SJSA1 (cell line): Measurements from ENCODE around the gene DENND4A. TPM values are rescaled to one million over a fixed set of nuclear protein-coding genes. Genes with fewer than 3 reads are reported as not detected.
"Not testable (repeated sequence)": the region's sequence is repeated elsewhere in the genome, so short reads cannot be mapped to it uniquely, and the experiment has no call there.

ENCODE experiments used
- DNase-seq, 2 experiments: peaks; one replicate each; pipeline ENCODE4 v3.0.0-alpha.2; 2015 to 2020; ENCODE audit warnings: low spot score in 2 of 2, low read depth in 1 of 2
- H3K27ac ChIP-seq: fragments of 250-450 bp; sonication (Bioruptor Pico); 2 replicates; pipeline ENCODE4 v1.5.1; 2020; ENCODE audit warnings: mild to moderate bottlenecking, moderate library complexity
- H3K27me3 ChIP-seq: fragments of 250-450 bp; sonication (Bioruptor Pico); replicated peaks from 2 replicates; pipeline ENCODE4 v1.5.1; 2020; ENCODE audit warnings: mild to moderate bottlenecking, moderate library complexity
- H3K36me3 ChIP-seq: fragments of 250-450 bp; sonication (Bioruptor Pico); 2 replicates; pipeline ENCODE4 v1.5.1; 2020; ENCODE audit warnings: mild to moderate bottlenecking
- H3K4me1 ChIP-seq: fragments of 250-450 bp; sonication (Bioruptor Pico); replicated peaks from 2 replicates; pipeline ENCODE4 v1.6.1; 2021; ENCODE audit warnings: mild to moderate bottlenecking
- H3K4me3 ChIP-seq: fragments of 250-450 bp; sonication (Bioruptor Pico); 2 replicates; pipeline ENCODE4 v1.5.1; 2020; ENCODE audit warnings: mild to moderate bottlenecking
- H3K9me3 ChIP-seq: fragments of 250-450 bp; sonication (Bioruptor Pico); replicated peaks from 2 replicates; pipeline ENCODE4 v1.5.1; 2020; ENCODE audit warnings: mild to moderate bottlenecking
- total RNA-seq: library from RNA; depleted of rRNA; stranded (reverse); fragments of >200 nt; shearing (Covaris generic); gene quantifications from 2 replicates; pipeline ENCODE4 v1.2.3, GENCODE V29; 2014

DENND4A gene
- total RNA-seq, 1 experiment from 2014 or later = 8.9 TPM

DNA sequence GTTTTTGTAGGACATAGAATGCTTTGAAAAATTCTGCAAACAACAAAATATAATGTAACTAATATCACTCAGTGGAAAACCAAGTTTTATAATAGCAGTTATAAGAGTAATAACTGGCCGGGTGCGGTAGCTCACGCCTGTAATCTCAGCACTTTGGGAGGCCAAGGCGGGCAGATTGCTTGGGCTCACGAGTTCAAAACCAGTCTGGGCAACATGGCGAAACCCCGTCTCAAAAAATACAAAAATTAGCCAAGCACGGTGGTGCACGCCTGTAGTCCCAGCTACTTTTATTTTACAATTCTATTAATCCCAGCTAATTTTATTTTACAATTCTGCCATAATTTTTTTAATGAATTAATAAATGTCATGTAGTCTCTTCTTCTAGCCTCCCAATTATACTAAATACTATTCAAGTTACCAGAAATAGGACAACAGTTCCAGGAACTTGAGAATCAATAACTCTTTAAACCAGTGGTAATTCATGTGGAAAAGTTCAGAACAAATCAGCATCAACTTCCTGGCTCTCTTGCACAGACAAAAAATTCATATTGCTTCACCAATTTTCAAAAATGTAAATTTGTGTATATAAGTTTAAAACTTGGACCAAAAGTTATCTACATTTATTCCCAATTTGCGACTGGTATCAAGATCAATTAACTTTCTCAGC lies 2.2 kb downstream of the DENND4A start:
- H3K4me3 ChIP-seq = no peak overlapping the region

DNA sequence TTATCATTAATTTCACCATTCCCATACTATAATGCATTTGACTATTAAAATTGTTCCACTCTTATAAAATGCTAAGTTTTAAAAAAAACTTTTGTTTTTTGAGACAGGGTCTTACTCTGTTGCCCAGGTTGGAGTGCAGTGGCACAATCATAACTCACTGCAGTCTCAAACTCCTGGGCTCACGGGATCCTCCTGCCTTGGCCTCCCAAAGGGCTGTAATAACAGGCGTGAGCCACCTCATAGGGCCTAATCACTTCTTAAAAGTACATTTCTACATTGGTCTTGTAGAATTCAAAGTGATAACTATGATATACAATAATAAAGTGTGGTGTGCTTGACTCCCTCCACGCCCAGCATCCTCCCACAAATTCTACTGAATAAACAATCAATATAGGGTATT lies 3.0 kb downstream of the DENND4A start:
- Histone ChIP-seq H3K36me3 (no peaks in the 10 kb centered on the region), H3K4me3 (no peak overlapping the region), H3K4me1 (peaks cover 14% of the 10 kb centered on the region), H3K27ac (no peak overlapping the region), H3K27me3 (no peaks in the 10 kb centered on the region), H3K9me3 (no peaks in the 10 kb centered on the region)
- no peak for DNase-seq

More for the DNA sequence above, 2.2 kb downstream of the DENND4A start:
- no peaks in the 10 kb centered on the region for H3K27me3 ChIP-seq
- no peak overlapping the region for H3K27ac ChIP-seq
- peaks cover 14% of the 10 kb centered on the region for H3K4me1 ChIP-seq
- no peaks in the 10 kb centered on the region for H3K9me3 ChIP-seq
- H3K36me3 ChIP-seq = no peaks in the 10 kb centered on the region
- no peak for DNase-seq

DNA sequence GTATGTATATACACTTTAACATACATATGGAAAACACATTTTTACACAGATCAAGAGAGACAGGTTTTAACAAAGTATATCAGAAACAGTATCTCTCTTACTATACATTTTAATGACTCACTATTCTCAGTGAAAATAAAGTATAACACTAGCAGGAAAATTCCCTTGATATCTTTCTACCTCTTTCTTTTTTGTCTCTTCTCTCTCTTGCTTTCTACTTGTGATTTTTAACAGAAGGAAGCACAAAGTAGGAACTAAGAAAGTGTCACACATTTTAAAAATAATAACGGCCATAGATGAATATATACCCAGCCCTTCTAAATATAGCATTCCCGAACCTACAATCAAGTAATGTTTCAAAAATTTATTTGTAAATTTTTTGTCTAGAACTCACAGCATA lies 4.8 kb downstream of the DENND4A start:
- H3K27ac ChIP-seq = no peak overlapping the region
- H3K36me3 ChIP-seq = no peaks in the 10 kb centered on the region
- DNase-seq = no peak
- H3K4me3 ChIP-seq = no peak overlapping the region
- no peaks in the 10 kb centered on the region for H3K9me3 ChIP-seq
- peaks cover 9% of the 10 kb centered on the region; the same call in 1 of the 2 replicates for H3K4me1 ChIP-seq
- H3K27me3 ChIP-seq = no peaks in the 10 kb centered on the region

- H3K27ac ChIP-seq = no peak overlapping the region
- H3K4me3 ChIP-seq = no peak overlapping the region
- H3K27me3 ChIP-seq = no peaks in the 10 kb centered on the region
- no peaks in the 10 kb centered on the region for H3K36me3 ChIP-seq
- no peaks in the 10 kb centered on the region for H3K9me3 ChIP-seq
- 0 out of 2 replicates have a peak, but pooled peaks cover 3% of the 10 kb centered on the region for H3K4me1 ChIP-seq
- DNase-seq = no peak
These were observed 6.9 kb downstream of the DENND4A start for GRCh38 chr15:65785151-65785550.

- DNase-seq = no peak
- Histone ChIP-seq H3K9me3 (no peaks in the 10 kb centered on the region), H3K4me3 (no peak overlapping the region), H3K27me3 (no peaks in the 10 kb centered on the region), H3K27ac (no peak overlapping the region), H3K36me3 (no peaks in the 10 kb centered on the region), H3K4me1 (0 out of 2 replicates have a peak, but pooled peaks cover 3% of the 10 kb centered on the region)
These were observed 8.2 kb downstream of the DENND4A start for GRCh38 chr15:65783872-65784271.

DNA sequence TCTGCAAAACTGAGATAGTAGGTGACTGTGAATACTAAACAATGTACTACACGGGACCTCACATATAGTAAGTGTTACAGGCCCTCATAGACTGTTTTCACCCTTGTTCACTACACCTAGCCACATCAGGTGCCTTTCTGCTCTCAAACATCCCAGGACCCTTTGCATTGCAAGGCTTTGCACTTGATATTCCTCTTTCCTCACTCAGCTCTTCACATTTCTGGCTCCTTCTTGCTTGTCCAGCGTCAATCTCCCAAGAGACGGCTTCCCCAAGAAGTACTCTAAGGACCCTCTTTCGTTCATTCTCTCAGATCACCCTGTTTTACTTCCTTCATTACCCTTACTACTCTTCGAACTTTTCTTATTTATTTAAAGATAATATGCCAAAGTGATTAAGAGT lies 10.0 kb downstream of the DENND4A start:
- H3K27ac ChIP-seq = no peak overlapping the region
- no peaks in the 10 kb centered on the region for H3K36me3 ChIP-seq
- no peaks in the 10 kb centered on the region for H3K9me3 ChIP-seq
- H3K4me3 ChIP-seq = no peak overlapping the region
- no peaks in the 10 kb centered on the region for H3K27me3 ChIP-seq
- DNase-seq = no peak
- no peaks in the 10 kb centered on the region for H3K4me1 ChIP-seq

GRCh38 chr15:65778701-65779100 lies 13.4 kb downstream of the DENND4A start:
- not testable (repeated sequence) for H3K36me3 ChIP-seq, H3K27ac ChIP-seq, DNase-seq, H3K27me3 ChIP-seq, H3K9me3 ChIP-seq, H3K4me1 ChIP-seq, H3K4me3 ChIP-seq

DNA sequence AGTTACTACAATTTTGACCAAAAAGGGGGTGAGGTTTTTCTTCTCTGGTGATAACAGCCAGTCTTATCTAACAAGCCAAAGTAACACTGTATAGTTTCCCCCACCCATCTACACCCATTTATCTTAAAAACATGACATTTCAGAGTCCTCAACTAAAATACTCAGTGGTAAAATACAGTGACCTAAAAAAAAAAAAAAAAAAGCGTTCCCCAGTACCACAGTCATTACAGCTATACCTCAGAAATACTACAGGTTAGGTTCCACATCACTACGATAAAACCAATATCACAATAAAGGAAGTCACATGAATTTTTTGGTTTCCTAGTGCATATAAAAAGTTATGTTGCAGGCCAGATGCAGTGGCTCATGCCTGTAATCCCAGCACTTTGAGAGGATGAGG lies 13.8 kb downstream of the DENND4A start:
- Histone ChIP-seq H3K4me3 (no peak overlapping the region), H3K27me3 (no peaks in the 10 kb centered on the region), H3K4me1 (no peaks in the 10 kb centered on the region), H3K9me3 (no peaks in the 10 kb centered on the region), H3K27ac (no peak overlapping the region), H3K36me3 (no peaks in the 10 kb centered on the region)
- DNase-seq = no peak

DNA sequence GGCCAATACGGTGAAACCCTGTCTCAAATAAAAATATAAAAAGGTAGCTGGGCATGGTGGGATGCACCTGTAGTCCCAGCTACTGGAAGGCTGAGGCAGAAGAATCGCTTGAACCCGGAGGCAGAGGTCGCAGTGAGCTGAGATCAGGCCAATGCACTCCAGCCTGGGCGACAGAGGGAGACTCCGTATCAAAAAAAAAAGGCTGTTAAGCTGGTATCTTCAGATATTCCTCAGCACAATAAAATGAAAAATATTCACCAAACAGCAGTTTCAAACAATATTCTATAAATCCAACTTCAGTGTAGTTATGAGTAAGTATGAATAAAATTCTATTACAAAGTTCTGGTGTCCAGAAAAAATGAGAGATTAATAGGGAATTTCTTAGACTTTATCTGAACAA lies 14.2 kb downstream of the DENND4A start:
- DNase-seq = no peak
- Histone ChIP-seq H3K27ac (no peak overlapping the region), H3K4me1 (no peaks in the 10 kb centered on the region), H3K36me3 (no peaks in the 10 kb centered on the region), H3K27me3 (no peaks in the 10 kb centered on the region), H3K9me3 (no peaks in the 10 kb centered on the region), H3K4me3 (no peak overlapping the region)

- no peaks in the 10 kb centered on the region for H3K4me1 ChIP-seq
- H3K9me3 ChIP-seq = no peaks in the 10 kb centered on the region
- no peaks in the 10 kb centered on the region for H3K27me3 ChIP-seq
- no peak overlapping the region for H3K27ac ChIP-seq
- H3K36me3 ChIP-seq = no peaks in the 10 kb centered on the region
- DNase-seq = no peak
- no peak overlapping the region for H3K4me3 ChIP-seq
These were observed 15.0 kb downstream of the DENND4A start for GRCh38 chr15:65777053-65777452.

DNA sequence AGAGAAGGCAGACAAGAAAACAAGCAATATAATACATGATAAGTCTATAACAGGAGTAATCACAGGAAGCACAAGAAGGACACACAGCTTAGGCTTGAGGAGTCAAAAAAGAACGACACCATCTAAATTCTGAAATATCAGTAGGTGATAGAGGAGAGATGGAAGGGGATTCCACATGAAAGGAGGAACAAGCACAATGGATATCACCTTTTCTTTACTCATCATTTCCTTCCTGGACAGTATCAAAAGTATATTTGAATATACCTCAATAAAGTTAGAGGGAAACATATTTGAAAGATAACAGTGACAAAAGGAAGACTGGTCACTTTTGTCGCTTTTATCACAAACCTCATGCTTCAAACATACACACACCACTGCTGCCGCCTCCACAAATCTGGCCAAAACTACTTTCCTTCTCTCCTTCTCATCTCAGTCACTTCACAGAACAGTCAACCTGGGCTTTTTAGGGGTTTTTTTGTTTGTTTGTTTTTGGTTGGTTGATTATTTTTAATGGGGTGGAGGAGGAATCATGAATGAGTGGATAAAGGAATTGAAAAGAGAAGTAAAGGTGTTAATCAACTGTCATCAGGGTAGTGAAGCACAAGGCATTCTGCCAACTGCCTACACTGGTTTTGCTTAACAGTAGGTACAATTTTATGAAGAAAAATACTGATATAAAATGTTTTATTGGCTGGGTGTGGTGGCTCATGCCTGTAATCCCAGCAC lies 18.5 kb downstream of the DENND4A start:
- Histone ChIP-seq H3K36me3 (no peaks in the 10 kb centered on the region), H3K27ac (no peak overlapping the region), H3K9me3 (no peaks in the 10 kb centered on the region), H3K27me3 (no peaks in the 10 kb centered on the region), H3K4me1 (0 out of 2 replicates have a peak, but pooled peaks cover 3% of the 10 kb centered on the region), H3K4me3 (no peak overlapping the region)
- no peak for DNase-seq

DNA sequence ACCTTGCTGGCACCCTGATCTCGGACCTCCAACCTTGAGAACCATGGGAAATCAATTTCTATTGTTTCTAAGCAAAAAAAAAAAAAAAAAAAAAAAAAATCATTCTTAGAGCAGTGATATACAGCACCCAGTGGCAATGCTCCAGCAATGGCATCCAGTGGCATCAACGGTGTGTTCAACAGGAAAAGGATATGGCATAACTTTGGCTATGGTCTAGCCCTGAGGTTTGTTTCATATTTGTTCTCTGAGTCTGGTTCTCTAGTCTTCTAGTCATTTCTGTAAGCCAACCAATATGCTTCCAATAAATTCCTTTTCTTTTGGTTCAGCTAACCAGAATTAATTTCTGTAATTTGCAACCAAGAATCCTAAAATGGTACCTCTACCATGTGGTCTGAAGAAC lies 19.2 kb downstream of the DENND4A start:
- Histone ChIP-seq H3K4me1 (0 out of 2 replicates have a peak, but pooled peaks cover 3% of the 10 kb centered on the region), H3K4me3 (no peak overlapping the region), H3K36me3 (no peaks in the 10 kb centered on the region), H3K9me3 (no peaks in the 10 kb centered on the region), H3K27me3 (no peaks in the 10 kb centered on the region), H3K27ac (no peak overlapping the region)
- no peak for DNase-seq

- Histone ChIP-seq H3K9me3 (no peaks in the 10 kb centered on the region), H3K27me3 (no peaks in the 10 kb centered on the region)
- DNase-seq = no peak
These were observed 20.2 kb downstream of the DENND4A start for GRCh38 chr15:65771870-65772269.

DNA sequence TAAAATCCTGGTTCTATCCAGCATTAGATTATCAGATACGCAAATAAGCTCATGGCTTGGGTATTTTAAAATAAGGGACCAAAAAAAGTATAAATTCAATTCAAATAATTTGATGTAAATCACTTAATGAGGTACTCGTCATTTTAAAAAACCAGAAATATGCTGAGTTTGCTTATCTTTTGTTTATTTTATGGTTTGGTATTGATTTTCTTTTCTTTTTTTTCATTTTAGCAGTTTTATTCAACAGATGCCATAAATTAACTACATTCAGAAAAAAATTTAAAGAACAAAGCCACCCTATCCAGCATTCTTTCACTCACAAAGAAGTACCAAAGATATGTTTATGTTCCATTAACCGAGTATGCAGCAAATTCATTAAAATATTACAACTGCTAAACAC lies 22.6 kb downstream of the DENND4A start:
- H3K9me3 ChIP-seq = no peaks in the 10 kb centered on the region
- H3K27ac ChIP-seq = no peak overlapping the region
- no peaks in the 10 kb centered on the region for H3K27me3 ChIP-seq
- DNase-seq = no peak
- H3K4me3 ChIP-seq = no peak overlapping the region
- H3K36me3 ChIP-seq = no peaks in the 10 kb centered on the region
- H3K4me1 ChIP-seq = peaks cover 15% of the 10 kb centered on the region

More at GRCh38 chr15:65771870-65772269, 20.2 kb downstream of the DENND4A start:
- no peak overlapping the region for H3K4me3 ChIP-seq
- no peak overlapping the region for H3K27ac ChIP-seq
- H3K36me3 ChIP-seq = no peaks in the 10 kb centered on the region
- peaks cover 9% of the 10 kb centered on the region for H3K4me1 ChIP-seq
